ENCODE results near the gene ADCY2.

DNA sequence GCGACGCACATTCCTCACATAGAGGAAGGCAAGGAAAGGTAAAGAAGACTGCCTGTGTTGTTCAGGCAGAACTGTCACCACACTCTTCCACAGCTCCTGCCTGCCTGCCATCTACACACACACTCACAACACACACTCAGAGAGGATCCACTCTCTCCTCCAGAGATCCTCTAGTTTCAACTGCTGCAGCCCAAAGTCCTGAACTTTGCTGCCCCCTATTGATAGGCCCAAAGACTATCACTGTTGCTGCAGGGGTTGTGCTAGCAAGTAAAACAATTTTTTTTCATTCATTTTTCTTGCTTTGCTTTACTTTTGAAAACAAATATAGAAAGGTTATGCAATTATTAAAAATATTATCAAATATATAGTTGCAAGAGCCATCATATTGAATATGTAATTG lies 460.9 kb downstream of the ADCY2 start:
- TF ChIP-seq CTCF (conservative IDR thresholded peaks at IDR 0.05; ENCODE audit: low read length), result peak; percentile 72
- no peak for TF ChIP-seq EZH2phosphoT487 (IDR thresholded peaks at IDR 0.05; ENCODE audit: borderline replicate concordance, low read depth, low read length)

Measured in OCI-LY7 (cell line).